ENCODE results near the gene CNGB1. TPM values are rescaled to one million over a fixed set of nuclear protein-coding genes. Genes with fewer than 3 reads are reported as not detected.

Gene CNGB1
- total and polyA plus RNA-seq, 8 donors = 0.08 to 18.0 (median 0.73) TPM; not detected in 5

DNA sequence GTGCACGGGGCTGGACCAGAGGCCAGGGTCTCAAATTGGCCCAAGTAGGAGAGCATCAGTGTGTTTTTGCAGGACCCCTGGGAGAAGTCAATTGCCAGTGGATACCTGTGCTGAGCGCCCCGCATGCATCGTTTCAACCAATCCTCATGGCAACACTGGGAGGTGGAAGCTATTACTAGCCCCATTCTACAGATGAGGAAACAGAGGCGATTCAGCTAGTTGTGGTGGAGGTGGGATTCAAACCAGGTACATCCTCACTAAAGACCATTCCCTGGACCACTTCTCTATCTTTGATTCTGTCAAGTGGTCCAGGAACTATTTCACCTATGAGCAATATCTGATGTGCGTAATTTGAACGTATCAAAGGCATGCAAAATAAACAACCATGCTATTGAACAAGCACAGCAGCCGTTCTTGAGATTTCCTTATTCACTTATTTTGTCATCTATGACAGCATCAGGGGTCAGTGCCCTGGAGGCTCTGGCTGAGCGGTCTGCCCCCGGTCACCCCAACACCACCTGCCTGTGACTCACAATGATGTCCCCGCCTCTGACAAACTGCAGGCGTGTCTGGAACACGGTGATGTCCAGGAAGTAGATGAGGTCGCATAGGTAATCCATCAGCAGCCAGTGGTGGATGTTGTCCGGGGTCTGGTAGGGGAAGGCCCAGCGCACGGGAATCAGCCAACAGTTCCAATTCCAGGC is 54.0 kb downstream of the CNGB1 start:
- H3K27me3 ChIP-seq = no peaks in the 10 kb centered on the region
- H3K4me3 ChIP-seq = no peak overlapping the region
- no peak overlapping the region for H3K27ac ChIP-seq
- DNase-seq = no peak
- no peaks in the 10 kb centered on the region for H3K9me3 ChIP-seq
- TF ChIP-seq POLR2A (IDR thresholded peaks at IDR 0.05) = no peak
- no peaks in the 10 kb centered on the region for H3K36me3 ChIP-seq
- 64 to 79% (median 68%) methylated on average over 17 of the region's 17 CpGs for WGBS, 5 donors
- intact Hi-C loops (cut with DNase I; ENCODE audit: low total_unique reads) = no loop called here
- H3K4me1 ChIP-seq = no peaks in the 10 kb centered on the region

DNA sequence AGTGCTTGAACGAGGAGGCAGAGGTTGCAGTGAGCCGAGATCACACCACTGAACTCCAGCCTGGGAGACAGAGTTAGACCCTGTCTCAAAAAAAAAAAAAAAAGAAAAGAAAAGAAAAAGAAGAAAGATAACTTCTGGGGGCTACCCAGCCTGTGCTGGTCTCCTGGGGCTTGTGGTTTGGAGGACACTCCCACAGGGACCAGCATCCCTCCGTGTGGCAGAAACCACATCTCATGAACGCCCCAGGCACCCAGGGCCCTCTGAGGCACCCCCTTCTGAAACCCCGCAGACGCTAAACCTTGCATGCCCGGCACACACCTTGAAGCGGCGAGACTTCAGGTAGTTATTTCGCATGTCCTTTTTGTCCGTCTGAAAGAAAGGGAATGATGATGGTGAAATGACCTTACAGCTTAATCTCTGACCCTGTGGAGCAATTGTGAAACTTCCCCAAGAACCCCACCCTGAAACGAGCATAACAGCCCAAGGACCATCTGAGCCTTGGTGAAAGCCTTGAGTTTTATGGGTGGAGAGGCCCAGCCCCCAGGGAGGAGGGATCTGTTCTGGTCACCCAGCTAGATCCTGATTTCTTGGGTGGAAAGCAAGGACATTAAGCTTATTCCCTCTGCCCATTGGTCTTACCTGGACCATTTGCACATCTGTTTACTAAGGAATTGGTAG is 55.0 kb downstream of the CNGB1 start:
- 70 to 83% (median 73%) methylated on average over 12 of the region's 12 CpGs for whole genome bisulfite sequencing, 5 donors
- DNase-seq = no peak
- no peak overlapping the region for H3K4me3 ChIP-seq
- intact Hi-C loops (cut with DNase I; ENCODE audit: low total_unique reads) = no loop called here
- TF ChIP-seq POLR2A (IDR thresholded peaks at IDR 0.05) (no peak), POLR2AphosphoS5 (IDR thresholded peaks at IDR 0.05) (no peak), EP300 (IDR thresholded peaks at IDR 0.05) (no peak)
- TF ChIP-seq, protein P1, sequence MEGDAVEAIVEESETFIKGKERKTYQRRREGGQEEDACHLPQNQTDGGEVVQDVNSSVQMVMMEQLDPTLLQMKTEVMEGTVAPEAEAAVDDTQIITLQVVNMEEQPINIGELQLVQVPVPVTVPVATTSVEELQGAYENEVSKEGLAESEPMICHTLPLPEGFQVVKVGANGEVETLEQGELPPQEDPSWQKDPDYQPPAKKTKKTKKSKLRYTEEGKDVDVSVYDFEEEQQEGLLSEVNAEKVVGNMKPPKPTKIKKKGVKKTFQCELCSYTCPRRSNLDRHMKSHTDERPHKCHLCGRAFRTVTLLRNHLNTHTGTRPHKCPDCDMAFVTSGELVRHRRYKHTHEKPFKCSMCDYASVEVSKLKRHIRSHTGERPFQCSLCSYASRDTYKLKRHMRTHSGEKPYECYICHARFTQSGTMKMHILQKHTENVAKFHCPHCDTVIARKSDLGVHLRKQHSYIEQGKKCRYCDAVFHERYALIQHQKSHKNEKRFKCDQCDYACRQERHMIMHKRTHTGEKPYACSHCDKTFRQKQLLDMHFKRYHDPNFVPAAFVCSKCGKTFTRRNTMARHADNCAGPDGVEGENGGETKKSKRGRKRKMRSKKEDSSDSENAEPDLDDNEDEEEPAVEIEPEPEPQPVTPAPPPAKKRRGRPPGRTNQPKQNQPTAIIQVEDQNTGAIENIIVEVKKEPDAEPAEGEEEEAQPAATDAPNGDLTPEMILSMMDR (IDR thresholded peaks at IDR 0.05) = no peak
- no peak overlapping the region for H3K27ac ChIP-seq
- no peaks in the 10 kb centered on the region for H3K27me3 ChIP-seq
- no peaks in the 10 kb centered on the region for H3K9me3 ChIP-seq
- no peaks in the 10 kb centered on the region for H3K36me3 ChIP-seq
- H3K4me1 ChIP-seq = no peaks in the 10 kb centered on the region

DNA sequence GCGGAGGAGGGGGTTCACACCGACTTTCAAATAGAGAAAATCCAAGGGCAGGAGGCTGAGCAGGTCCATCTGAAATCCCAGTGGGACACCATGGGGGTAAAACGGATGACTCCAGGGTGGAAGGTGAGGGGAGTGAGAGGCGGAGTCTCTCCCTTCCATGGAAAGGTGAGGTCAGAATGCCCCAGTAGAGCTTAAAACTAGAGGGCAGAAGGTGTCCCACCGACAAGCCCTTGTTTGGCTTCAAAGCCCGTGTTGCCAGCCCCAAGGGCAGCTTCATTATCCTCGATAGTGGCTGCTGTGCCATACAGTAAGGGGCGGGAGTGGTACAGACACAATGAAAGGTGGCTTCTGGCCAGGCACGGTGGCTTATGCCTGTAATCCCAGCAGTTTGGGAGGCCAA is 55.7 kb downstream of the CNGB1 start:
- TF ChIP-seq POLR2A (IDR thresholded peaks at IDR 0.05) = no peak
- TF ChIP-seq, protein P1 (IDR thresholded peaks at IDR 0.05) = no peak
- no peak for TF ChIP-seq POLR2AphosphoS5 (IDR thresholded peaks at IDR 0.05)
- no peak for TF ChIP-seq EP300 (IDR thresholded peaks at IDR 0.05)
- Histone ChIP-seq H3K4me1 (no peaks in the 10 kb centered on the region), H3K9me3 (no peaks in the 10 kb centered on the region), H3K36me3 (no peaks in the 10 kb centered on the region), H3K27me3 (no peaks in the 10 kb centered on the region), H3K27ac (no peak overlapping the region), H3K4me3 (no peak overlapping the region)
- DNase-seq = no peak
- intact Hi-C loops (cut with DNase I; ENCODE audit: low total_unique reads) = no loop called here
- WGBS, 5 donors = 52 to 70% (median 62%) methylated on average over 8 to 9 of the region's 9 CpGs

DNA sequence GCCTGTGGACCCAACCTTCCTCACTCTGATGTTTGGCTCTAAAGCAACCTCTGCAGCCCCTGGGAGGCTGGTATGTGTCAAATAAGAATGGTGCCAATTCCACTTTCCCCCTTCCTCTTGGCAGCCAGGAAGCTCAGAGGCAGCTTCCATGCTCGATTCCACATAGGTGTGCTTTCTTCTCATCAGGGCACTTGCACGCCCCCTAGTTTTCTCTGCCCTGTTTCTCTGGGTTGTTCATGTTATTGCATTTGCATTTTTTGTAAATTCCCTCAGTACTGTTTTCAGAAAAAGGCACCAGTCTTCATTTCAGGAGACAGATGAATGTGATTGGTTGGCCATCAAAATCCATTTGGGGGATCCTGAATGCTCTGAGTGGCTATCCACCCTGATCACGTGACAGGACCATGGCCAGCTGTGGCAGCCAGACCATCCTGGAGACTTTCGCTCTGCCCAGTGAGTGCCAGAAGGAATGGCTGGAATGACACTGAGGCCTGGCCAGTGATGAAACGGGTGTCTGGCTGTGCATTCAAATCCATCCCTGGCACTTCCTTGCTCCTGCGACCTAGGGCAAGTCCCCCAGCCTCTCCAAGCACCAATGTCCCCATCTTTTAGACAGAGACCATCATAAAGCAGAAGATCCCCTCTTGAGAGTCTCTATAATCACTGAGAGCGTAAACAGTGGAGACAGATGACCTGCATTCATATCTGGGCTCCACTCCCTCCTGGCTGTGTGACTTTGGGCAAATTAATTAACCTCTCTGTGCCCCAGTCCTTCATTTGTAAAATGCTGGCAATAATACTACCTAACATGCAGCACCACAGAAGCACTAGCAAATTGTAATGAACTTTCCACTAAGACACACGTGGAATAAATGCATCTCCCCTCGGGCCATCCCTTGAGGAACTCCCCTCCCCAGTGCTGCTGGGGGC is 56.4 kb downstream of the CNGB1 start:
- Histone ChIP-seq H3K27ac (no peak overlapping the region), H3K9me3 (no peaks in the 10 kb centered on the region), H3K27me3 (no peaks in the 10 kb centered on the region), H3K4me1 (no peaks in the 10 kb centered on the region), H3K4me3 (no peak overlapping the region), H3K36me3 (no peaks in the 10 kb centered on the region)
- intact Hi-C loops (cut with DNase I; ENCODE audit: low total_unique reads) = no loop called here
- 79 to 84% (median 83%) methylated on average over 9 of the region's 9 CpGs for WGBS, 5 donors
- TF ChIP-seq POLR2A (IDR thresholded peaks at IDR 0.05) (no peak), POLR2AphosphoS5 (IDR thresholded peaks at IDR 0.05) (no peak), EP300 (IDR thresholded peaks at IDR 0.05) (no peak)
- TF ChIP-seq, protein P1 (IDR thresholded peaks at IDR 0.05) = no peak
- DNase-seq = no peak
